ENCODE measurements around the gene NUP205.

DNA sequence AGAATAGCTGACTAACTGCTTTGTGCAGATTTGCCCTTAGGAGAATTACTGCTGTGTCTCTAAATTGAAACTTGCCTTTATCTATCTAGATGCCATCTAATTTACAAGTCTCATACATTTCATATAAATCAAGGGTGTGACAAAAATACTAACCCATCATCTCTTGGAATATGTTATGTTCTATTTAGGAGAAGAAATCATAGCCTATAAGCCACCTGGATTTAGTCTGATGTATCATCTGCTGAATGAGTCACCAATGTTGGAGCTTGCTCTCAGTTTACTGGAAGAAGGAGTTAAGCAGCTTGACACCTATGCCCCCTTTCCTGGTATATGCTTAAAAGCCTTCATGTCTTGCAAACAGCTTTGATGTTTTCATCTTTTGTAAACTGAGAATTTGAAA, 43.5 kb downstream of the NUP205 start:
- TF ChIP-seq, protein P1, sequence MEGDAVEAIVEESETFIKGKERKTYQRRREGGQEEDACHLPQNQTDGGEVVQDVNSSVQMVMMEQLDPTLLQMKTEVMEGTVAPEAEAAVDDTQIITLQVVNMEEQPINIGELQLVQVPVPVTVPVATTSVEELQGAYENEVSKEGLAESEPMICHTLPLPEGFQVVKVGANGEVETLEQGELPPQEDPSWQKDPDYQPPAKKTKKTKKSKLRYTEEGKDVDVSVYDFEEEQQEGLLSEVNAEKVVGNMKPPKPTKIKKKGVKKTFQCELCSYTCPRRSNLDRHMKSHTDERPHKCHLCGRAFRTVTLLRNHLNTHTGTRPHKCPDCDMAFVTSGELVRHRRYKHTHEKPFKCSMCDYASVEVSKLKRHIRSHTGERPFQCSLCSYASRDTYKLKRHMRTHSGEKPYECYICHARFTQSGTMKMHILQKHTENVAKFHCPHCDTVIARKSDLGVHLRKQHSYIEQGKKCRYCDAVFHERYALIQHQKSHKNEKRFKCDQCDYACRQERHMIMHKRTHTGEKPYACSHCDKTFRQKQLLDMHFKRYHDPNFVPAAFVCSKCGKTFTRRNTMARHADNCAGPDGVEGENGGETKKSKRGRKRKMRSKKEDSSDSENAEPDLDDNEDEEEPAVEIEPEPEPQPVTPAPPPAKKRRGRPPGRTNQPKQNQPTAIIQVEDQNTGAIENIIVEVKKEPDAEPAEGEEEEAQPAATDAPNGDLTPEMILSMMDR (IDR thresholded peaks at IDR 0.05; ENCODE audit: low read length) = no peak
- TF ChIP-seq EZH2 (optimal IDR thresholded peaks at IDR 0.05; ENCODE audit: low read depth, low read length) (no peak), EZH2phosphoT487 (IDR thresholded peaks at IDR 0.05; ENCODE audit: low read length) (no peak)
